HG02884 (cell line): ENCODE results near the gene LAMB2.
A peak's percentile ranks its signal among the peaks of the same experiment; 100 is the strongest.

Source experiments
- ATAC-seq: cut with Tn5 transposase; IDR thresholded peaks from one replicate; pipeline ENCODE4 v1.9.1; 2021; ENCODE audit warnings: mild to moderate bottlenecking, moderate library complexity; ENCODE audit not compliant: unreplicated experiment

The LAMB2 gene

DNA sequence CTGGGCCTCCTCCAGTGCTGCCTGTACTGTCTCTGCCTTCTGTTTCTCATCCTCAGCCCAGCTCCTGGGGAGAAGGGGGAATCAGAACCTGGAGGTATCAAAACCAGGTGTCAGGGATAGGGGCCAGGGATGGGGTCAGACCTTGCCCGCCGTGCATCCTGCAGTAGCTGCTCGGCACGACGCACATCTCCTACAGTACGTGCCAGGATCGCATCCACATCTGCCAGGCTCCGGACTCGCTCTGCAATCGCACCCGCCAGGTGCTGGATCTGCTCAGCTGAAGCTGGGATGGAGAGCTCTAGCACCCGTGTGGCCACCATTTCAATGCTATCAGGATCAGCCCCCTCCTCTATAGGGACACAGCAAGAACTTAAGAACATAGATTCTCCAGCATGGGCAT, 10.8 kb downstream of the LAMB2 start:
- no peak for ATAC-seq

DNA sequence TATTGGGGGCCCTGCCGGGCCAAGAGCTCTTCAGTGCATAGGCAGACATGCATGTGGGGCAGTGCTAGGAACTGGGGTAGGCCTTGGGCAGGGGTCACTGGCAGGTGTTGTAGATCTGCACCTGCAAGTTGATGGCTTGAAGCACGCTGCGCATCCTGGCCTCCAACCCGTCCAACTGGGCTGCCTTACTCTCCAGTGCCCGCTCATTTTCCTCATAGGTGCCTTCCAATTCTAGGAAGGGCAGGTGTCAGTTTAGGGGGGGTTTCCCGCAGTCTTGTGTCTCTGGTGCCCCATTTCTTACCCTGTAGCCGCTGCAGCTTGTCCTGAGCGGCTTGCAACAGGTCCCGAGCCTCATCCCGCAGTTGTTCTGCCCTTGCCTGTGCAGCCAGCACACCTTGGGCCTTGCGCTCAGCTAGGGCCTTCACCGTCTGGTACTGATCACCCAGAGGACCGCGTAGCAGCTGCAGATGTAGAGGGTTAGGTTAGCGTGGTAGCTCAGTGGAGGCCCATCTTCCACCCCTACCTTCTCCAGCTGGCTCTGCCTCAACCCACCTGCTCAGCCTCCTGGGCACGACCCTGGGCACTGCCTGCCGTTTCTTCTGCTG, 11.6 kb downstream of the LAMB2 start:
- ATAC-seq, result peak; percentile 3

DNA sequence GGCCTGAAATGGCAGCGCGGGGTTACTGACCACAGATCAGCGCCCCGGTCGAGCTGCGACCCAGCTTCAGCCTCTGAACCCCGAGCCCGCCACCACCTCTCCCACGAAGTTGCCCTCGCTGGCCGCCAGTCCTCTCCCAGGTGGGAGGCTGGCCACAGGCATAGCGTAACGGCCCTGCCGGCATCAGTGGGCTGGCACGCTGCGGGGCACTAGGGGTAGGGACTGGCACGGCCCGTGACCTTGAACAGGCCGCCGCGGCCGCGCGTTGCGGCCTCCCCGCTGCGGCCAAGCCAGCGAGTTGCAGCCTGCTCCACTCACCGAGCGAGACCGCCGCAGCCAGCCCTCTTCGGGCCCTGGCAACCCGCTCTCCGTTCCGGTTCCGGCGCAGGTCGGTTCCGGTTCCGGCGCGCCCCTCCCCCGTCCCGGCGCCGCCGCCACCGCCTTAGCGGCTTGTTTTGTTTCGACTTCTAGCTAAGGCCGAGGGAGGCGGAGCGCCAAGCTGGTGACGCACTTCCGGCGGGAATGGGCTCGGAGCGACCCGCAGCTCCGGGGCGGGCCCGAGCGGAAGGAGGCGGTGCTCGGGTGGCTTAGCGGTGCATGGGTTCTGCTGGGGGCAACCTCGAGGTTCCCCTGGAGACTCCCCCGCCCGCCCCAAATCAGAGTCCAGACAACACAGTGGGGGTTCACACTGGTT, 12.3 kb downstream of the LAMB2 start, which contains the start of gene USP19:
Gene USP19 (minus strand): TSS at position 386 of the 694 bp plus-strand sequence. CDS start 1,678 bp downstream, outside the sequence.
- peak; percentile 80 for ATAC-seq

- peak; percentile 9 for ATAC-seq
Measured at GRCh38 chr3:49120096-49120437, 12.8 kb downstream of the LAMB2 start.

DNA sequence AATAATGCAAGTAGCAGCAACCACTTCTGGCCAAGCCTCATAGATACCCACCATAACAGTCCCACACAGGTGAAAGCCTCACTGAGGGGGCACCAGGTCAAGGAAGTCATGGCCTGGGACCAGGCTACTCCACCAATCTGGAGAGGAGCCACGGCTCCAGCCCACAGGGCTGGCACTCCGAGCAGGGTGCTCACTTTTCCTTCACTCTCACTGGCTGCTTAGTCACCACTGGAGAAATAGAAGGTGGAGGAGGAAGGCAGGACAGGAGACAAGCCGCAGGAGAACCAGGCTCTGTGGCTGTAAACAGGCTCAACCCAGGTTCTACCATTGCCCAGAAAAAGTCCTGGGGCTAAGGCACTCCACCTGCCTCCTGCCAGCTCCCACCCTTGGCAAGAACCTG, 13.4 kb downstream of the LAMB2 start:
- no peak for ATAC-seq

GRCh38 chr3:49119036-49119435, 13.8 kb downstream of the LAMB2 start:
- no peak for ATAC-seq

GRCh38 chr3:49112262-49112661, 20.6 kb downstream of the LAMB2 start:
- no peak for ATAC-seq

DNA sequence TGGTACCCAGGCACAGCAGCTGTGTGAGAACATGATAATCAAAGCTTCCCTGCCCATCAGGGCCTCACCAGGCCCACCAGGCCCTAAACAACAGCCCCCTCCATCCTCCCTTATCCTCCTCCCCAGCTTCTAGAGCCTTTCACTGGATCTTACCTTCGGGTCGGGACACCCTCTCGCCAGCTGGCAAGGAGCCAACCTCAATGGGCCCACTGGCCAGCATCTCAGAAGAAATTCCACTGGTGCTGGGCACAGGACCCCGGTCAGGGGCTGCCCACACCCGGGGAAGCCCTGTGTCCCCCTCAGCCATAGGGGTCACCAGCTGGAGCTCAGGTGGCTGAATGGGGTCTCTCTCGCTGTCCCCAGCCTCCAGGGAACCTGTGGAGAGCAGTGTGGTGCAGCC, 21.5 kb downstream of the LAMB2 start:
- no peak for ATAC-seq

GRCh38 chr3:49110780-49111179, 22.1 kb downstream of the LAMB2 start:
- ATAC-seq, result no peak

- ATAC-seq, result no peak
Measured at GRCh38 chr3:49108346-49108745, 24.5 kb downstream of the LAMB2 start.

DNA sequence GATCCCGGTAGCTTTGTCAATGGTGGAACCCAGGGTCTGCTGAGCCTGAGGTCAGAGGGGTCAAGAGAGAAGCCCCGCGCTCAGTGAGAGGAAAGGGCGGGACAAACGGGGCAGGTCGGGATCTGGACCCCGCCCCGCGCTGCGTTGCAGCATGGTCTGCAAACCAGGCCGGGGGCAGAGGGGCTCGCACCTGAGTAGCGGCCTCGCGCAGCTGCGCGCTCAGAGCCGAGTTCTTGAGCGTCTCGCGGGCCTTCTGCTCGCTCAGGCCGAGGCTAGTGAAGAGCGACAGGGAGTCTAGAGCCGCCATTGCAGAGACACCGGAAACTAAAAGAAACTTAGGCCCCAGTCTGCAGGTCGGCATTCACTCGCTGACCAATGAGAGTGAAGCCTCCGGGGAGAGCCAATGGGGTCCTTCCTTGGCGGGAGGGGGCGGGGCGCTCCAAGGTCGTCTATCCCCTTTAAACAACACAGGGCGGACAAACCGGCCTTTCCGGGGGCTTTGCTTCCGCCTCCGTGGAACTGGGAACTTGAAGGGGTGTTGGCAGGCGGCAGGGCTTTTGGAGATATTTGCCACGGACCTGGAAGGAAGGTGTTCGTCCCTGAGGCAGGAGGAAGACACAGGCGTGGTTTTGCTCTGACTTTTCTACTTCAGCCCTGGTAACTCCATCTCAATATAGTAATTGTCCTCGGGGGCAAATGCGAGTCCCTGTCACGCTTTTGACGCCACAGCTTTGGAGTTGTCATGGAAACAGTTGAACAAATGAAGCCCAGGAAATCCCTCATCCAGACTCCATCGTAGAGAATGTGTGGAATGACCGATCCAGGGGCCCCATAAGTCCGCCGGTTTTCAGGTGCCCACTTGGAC, 28.2 kb downstream of the LAMB2 start, which contains the start of gene QARS1:
Gene QARS1 (minus strand): TSS at position 331 of the 865 bp plus-strand sequence. CDS start 24 bp downstream, at position 307.
- ATAC-seq, result peak; percentile 81

DNA sequence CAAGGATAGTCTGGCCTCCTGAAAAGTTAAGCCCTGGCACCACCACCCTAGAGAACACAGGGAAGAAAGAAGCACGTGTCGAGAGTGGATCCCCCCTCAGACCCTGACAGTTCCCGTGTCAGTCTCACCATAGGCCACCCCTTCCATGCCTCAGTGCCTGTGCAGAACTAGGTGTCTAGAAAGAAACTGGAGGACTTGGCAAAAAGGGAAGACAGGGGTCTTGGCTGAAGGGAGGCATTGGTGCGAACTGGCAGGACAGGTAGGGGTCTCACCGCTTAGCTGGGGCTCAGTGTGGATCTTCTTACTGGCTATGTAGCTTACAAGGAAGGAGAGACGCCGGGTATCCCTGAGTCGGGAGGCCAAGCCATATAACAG, 28.8 kb downstream of the LAMB2 start:
- no peak for ATAC-seq

DNA sequence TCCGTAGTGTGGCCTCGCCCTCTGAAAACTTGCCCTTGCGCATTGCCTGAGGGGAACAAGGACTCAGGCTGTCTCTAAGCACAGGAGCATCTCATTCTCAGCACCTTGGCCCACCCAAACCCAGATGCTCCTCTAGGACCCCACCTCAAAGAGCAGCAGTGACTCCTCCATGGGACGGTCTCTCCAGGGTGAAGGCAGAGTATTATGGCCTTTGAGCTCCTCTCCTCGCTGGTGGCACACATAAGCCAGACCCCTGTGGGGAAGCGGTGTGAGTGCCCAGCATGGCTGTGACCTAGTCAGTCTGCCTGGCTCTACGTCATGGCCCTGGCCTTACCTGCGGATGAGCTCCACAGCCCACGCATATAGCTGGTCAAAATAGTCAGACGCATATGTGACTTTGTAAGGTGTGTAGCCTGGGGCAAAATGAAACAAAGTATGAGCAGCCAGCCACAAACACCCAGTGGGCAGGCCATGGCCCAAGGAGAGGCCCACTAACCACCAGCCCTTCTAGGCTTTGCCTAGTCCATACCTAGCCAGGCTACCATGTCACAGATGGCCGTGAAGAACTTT, 32.7 kb downstream of the LAMB2 start:
- ATAC-seq, result no peak

GRCh38 chr3:49098910-49099630, 33.8 kb downstream of the LAMB2 start:
- no peak for ATAC-seq

DNA sequence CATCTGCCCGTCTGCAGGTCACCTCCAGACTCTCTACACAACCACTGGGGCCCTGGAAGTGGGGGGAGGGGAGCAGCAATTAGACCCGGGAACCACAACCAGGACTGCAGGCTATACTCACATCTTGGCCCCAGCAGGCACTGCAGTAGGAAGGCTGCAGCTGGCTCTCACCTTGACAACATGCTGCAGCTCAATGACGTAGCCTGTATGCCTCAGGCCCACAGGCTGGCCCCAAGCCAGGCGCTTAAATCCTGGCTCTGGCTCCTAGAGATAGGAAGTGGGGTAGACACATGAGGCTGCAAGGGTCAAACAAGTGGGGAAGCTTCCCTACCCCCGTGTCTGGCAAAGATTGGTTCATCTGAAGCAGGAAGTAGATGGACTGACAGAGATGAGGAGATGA, 34.4 kb downstream of the LAMB2 start:
- ATAC-seq, result no peak

DNA sequence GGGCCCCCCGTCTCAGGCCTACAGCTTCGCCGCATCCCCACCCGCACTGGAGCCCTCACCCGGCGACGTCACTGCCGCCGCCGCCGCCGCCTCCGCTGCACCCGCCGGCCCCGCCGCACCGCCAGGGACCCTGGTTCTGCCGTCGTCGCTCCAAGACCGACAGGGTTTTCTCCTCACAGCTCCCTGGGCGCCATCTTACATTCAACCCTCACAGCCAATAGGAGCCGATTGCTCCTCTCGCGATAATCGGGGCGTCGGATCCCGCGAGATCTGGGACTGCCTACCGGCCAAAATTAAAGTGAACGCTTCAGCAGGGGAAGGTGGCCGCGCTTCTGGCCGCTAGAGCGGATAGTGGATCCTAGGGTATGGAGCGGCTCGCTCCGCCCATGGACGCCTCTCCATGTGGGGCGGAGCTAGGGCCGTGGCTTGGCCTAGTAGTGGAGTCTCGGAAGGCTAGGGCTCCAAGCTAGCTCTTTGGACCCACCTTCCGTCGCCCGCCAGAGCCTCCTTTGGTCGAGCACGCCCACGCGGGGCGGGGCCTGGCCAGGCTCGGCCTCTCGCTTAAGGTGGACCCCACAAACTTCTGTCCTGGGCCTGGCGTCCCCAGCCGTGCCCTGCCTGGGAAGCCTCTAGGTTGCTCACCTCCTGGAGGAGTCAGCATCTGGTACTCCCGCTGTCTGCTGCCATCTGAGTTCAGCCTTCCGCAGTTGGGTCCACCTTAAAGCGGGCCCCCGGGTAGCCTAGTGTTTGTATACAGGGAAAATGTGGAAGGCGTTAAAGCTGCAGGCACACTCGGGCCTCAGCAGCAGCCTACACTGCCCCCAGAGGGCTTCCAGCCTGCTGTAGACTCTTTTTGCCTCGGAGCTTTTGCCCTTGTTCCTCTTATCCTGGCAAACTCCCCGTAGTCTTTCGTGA, 38.7 kb downstream of the LAMB2 start, which contains the start of gene QRICH1:
Gene QRICH1 (minus strand): TSS at position 219 of the 915 bp plus-strand sequence. CDS start 17,054 bp downstream, outside the sequence.
- ATAC-seq, result peak; percentile 72

- peak; percentile 26 for ATAC-seq
Measured at GRCh38 chr3:49092938-49093852, 39.7 kb downstream of the LAMB2 start.

DNA sequence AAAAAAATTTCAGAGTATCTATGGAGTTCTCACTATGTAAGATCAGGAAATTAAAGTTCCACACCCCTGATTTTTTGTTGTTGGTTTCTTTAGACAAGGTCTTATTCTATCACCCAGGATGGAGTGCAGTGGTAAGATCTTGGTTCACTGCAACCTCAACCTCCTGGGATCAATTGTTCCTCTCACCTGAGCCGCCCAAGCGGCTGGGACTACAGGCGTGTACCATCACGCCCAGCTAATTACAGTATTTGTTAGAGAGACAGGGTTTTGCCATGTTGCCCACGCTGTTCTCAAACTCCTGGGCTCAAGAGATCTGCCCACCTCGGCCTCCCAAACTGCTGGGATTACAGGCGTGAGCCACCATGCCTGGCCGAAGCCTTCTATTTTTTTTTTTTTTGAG, 51.4 kb downstream of the LAMB2 start:
- ATAC-seq, result no peak
